IPS-20b (cell line): ENCODE data around the gene CIZ1.
A peak's percentile ranks its signal among the peaks of the same experiment; 100 is the strongest.

Experiments used
- H3K27ac ChIP-seq: one replicate; pipeline ENCODE4 v1.5.1; 2013; ENCODE audit warnings: low read length
- H3K27me3 ChIP-seq: 2 replicates; pipeline ENCODE4 v1.6.1; 2013; ENCODE audit warnings: mild to moderate bottlenecking, low read length, inconsistent platforms; ENCODE audit not compliant: insufficient read depth
- H3K36me3 ChIP-seq: 2 replicates; pipeline ENCODE4 v1.6.1; 2013; ENCODE audit warnings: low read depth, mild to moderate bottlenecking, inconsistent platforms, low read length, moderate library complexity; ENCODE audit not compliant: insufficient read depth
- H3K4me1 ChIP-seq: 2 replicates; pipeline ENCODE4 v1.6.1; 2013; ENCODE audit warnings: mild to moderate bottlenecking, control low read depth, inconsistent platforms, low read length, moderate library complexity; ENCODE audit not compliant: insufficient read depth
- H3K4me3 ChIP-seq: 2 replicates; pipeline ENCODE4 v1.5.1; 2013; ENCODE audit warnings: mild to moderate bottlenecking, low read length, inconsistent platforms
- H3K9ac ChIP-seq: 2 replicates; pipeline ENCODE4 v1.6.1; 2013; ENCODE audit warnings: low read depth, mild to moderate bottlenecking, inconsistent platforms, low read length, moderate library complexity
- H3K9me3 ChIP-seq: 2 replicates; pipeline ENCODE4 v1.6.1; 2013; ENCODE audit warnings: mild to moderate bottlenecking, low read depth, low read length, inconsistent platforms; ENCODE audit not compliant: insufficient read depth

The CIZ1 gene

GRCh38 chr9:128123451-128124080 is 67.8 kb downstream of the CIZ1 start:
- Histone ChIP-seq H3K27me3 (peaks cover 1% of the 10 kb centered on the region; the same call in 1 of the 2 replicates), H3K9me3 (no peaks in the 10 kb centered on the region), H3K4me1 (no peaks in the 10 kb centered on the region; the same call in 1 of the 2 replicates), H3K9ac (no peak overlapping the region), H3K27ac (no peak overlapping the region), H3K36me3 (peaks cover 41% of the 10 kb centered on the region), H3K4me3 (no peak overlapping the region)

GRCh38 chr9:128122809-128123175 is 68.6 kb downstream of the CIZ1 start:
- H3K4me1 ChIP-seq: no peaks in the 10 kb centered on the region
- H3K36me3 ChIP-seq: peaks cover 41% of the 10 kb centered on the region
- no peak overlapping the region for H3K9ac ChIP-seq
- no peak overlapping the region for H3K27ac ChIP-seq
- H3K9me3 ChIP-seq: no peaks in the 10 kb centered on the region
- no peaks in the 10 kb centered on the region for H3K27me3 ChIP-seq
- H3K4me3 ChIP-seq: no peak overlapping the region

- no peaks in the 10 kb centered on the region for H3K9me3 ChIP-seq
- H3K36me3 ChIP-seq: peaks cover 41% of the 10 kb centered on the region
- no peak overlapping the region for H3K9ac ChIP-seq
- H3K27me3 ChIP-seq: no peaks in the 10 kb centered on the region
- no peak overlapping the region for H3K27ac ChIP-seq
- H3K4me1 ChIP-seq: no peaks in the 10 kb centered on the region
- no peak overlapping the region for H3K4me3 ChIP-seq
Measured at GRCh38 chr9:128121924-128122808, 69.2 kb downstream of the CIZ1 start.

GRCh38 chr9:128121466-128121810 is 69.9 kb downstream of the CIZ1 start:
- H3K27ac ChIP-seq: no peak overlapping the region

GRCh38 chr9:128120741-128121465 is 70.5 kb downstream of the CIZ1 start:
- Histone ChIP-seq H3K4me1 (no peaks in the 10 kb centered on the region), H3K27me3 (no peaks in the 10 kb centered on the region), H3K9me3 (no peaks in the 10 kb centered on the region), H3K27ac (no peak overlapping the region), H3K4me3 (no peak overlapping the region), H3K36me3 (peaks cover 41% of the 10 kb centered on the region), H3K9ac (no peak overlapping the region)

More at GRCh38 chr9:128121466-128121810, 69.9 kb downstream of the CIZ1 start:
- Histone ChIP-seq H3K4me3 (no peak overlapping the region), H3K9ac (no peak overlapping the region), H3K9me3 (no peaks in the 10 kb centered on the region), H3K27me3 (no peaks in the 10 kb centered on the region), H3K4me1 (no peaks in the 10 kb centered on the region), H3K36me3 (peaks cover 41% of the 10 kb centered on the region)

GRCh38 chr9:128120061-128120740 is 71.2 kb downstream of the CIZ1 start:
- H3K9ac ChIP-seq: no peak overlapping the region
- no peaks in the 10 kb centered on the region for H3K27me3 ChIP-seq
- H3K9me3 ChIP-seq: no peaks in the 10 kb centered on the region
- H3K4me3 ChIP-seq: no peak overlapping the region
- peaks cover 41% of the 10 kb centered on the region for H3K36me3 ChIP-seq
- no peaks in the 10 kb centered on the region for H3K4me1 ChIP-seq
- H3K27ac ChIP-seq: no peak overlapping the region

- H3K9me3 ChIP-seq: no peaks in the 10 kb centered on the region
- no peak overlapping the region for H3K27ac ChIP-seq
- H3K4me3 ChIP-seq: no peak overlapping the region
- no peak overlapping the region for H3K9ac ChIP-seq
- no peaks in the 10 kb centered on the region for H3K4me1 ChIP-seq
- peaks cover 32% of the 10 kb centered on the region for H3K36me3 ChIP-seq
- no peaks in the 10 kb centered on the region for H3K27me3 ChIP-seq
Measured at GRCh38 chr9:128118971-128119665, 72.3 kb downstream of the CIZ1 start.

- Histone ChIP-seq H3K27me3 (no peaks in the 10 kb centered on the region), H3K4me1 (no peaks in the 10 kb centered on the region), H3K9ac (peak overlapping the region; percentile 26; the same call in 1 of the 2 replicates), H3K4me3 (peak overlapping the region; percentile 50; the same call in 1 of the 2 replicates), H3K9me3 (no peaks in the 10 kb centered on the region), H3K36me3 (peaks cover 26% of the 10 kb centered on the region), H3K27ac (no peak overlapping the region)
Measured at GRCh38 chr9:128118472-128118857, 72.9 kb downstream of the CIZ1 start.

GRCh38 chr9:128117613-128118471 is 73.5 kb downstream of the CIZ1 start:
- peak overlapping the region; percentile 26; the same call in 1 of the 2 replicates for H3K9ac ChIP-seq
- peak overlapping the region; percentile 50; the same call in 1 of the 2 replicates for H3K4me3 ChIP-seq
- H3K27ac ChIP-seq: no peak overlapping the region
- peaks cover 20% of the 10 kb centered on the region for H3K36me3 ChIP-seq
- no peaks in the 10 kb centered on the region for H3K9me3 ChIP-seq
- no peaks in the 10 kb centered on the region for H3K27me3 ChIP-seq
- no peaks in the 10 kb centered on the region for H3K4me1 ChIP-seq
